Activated T-cell treated with anti-CD3 and anti-CD28 coated beads, Interleukin-2, amount 50 U/mL, for 24 hours (primary cell): Measurements from ENCODE around the gene TNFRSF17.

Source experiments
- DNase-seq: peaks from one replicate; pipeline ENCODE4 v3.0.0-alpha.2; 2020
- H3K27ac Mint-ChIP-seq: 2 replicates; pipeline ENCODE4 v1.8.0; 2020; ENCODE audit warnings: mild to moderate bottlenecking, mixed read lengths
- H3K27me3 Mint-ChIP-seq: 2 replicates; pipeline ENCODE4 v1.8.0; 2020; ENCODE audit warnings: mixed read lengths
- H3K36me3 Mint-ChIP-seq: 2 replicates; pipeline ENCODE4 v1.8.0; 2020; ENCODE audit warnings: low read depth, mixed read lengths
- H3K4me1 Mint-ChIP-seq: 2 replicates; pipeline ENCODE4 v1.8.0; 2020; ENCODE audit warnings: low read depth, mixed read lengths
- H3K4me3 Mint-ChIP-seq: 2 replicates; pipeline ENCODE4 v1.8.0; 2020; ENCODE audit warnings: mild to moderate bottlenecking, moderate library complexity, mixed read lengths
- H3K9me3 Mint-ChIP-seq: 2 replicates; pipeline ENCODE4 v1.8.0; 2020; ENCODE audit warnings: mixed read lengths

Gene TNFRSF17

DNA sequence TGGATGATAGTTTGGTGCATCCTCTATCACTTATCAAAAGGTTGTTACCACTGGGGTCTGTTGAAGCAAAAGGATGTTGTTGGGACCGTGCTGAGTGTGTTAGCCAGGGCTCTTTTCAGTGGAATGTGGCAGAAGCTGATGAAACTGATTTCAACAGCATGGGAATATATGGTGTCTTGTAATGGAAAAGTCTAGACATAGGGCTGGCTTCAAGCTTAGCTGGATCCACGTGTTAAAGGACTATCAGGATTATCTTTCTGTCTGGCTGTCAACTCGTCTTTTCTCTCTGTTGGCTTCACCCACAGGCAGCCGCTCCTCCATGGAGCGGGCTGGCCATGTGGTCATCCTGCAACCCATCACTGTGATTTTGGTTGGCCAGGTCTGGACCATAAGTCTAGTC is 20.2 kb downstream of the TNFRSF17 start:
- Mint-ChIP-seq H3K27ac (no peak overlapping the region), H3K27me3 (no peaks in the 10 kb centered on the region), H3K36me3 (no peaks in the 10 kb centered on the region), H3K9me3 (no peaks in the 10 kb centered on the region), H3K4me1 (peaks cover 2% of the 10 kb centered on the region), H3K4me3 (no peak overlapping the region)
- no peak for DNase-seq

DNA sequence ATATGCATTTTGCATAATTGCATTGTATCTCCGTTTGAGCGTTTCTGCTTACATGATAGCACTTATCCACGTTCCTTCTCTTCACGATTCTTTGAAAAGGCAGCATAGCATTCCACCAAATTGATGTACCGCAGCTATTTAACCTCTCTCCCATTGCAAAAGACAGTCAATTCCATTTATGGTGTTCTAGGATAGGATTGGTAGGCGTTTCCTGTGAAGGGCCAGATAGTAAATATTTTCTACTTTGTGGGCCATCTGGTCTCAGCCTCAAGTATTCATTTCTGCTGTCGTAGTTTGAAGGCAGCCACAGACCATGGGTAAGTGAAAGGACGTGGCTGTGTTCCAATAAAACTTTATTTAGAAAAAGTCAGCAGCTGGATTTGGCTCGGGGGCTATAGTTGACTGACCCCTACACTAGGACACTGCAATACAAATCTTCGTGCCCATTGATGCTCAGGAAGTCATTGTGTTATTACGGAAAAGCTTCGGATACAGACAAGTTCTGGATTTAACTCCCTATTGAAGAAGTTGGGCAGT is 21.6 kb downstream of the TNFRSF17 start:
- peaks cover 1% of the 10 kb centered on the region for H3K4me1 Mint-ChIP-seq
- no peaks in the 10 kb centered on the region for H3K27me3 Mint-ChIP-seq
- no peak for DNase-seq
- H3K36me3 Mint-ChIP-seq: no peaks in the 10 kb centered on the region
- no peaks in the 10 kb centered on the region for H3K9me3 Mint-ChIP-seq
- no peak overlapping the region for H3K27ac Mint-ChIP-seq
- H3K4me3 Mint-ChIP-seq: no peak overlapping the region

DNA sequence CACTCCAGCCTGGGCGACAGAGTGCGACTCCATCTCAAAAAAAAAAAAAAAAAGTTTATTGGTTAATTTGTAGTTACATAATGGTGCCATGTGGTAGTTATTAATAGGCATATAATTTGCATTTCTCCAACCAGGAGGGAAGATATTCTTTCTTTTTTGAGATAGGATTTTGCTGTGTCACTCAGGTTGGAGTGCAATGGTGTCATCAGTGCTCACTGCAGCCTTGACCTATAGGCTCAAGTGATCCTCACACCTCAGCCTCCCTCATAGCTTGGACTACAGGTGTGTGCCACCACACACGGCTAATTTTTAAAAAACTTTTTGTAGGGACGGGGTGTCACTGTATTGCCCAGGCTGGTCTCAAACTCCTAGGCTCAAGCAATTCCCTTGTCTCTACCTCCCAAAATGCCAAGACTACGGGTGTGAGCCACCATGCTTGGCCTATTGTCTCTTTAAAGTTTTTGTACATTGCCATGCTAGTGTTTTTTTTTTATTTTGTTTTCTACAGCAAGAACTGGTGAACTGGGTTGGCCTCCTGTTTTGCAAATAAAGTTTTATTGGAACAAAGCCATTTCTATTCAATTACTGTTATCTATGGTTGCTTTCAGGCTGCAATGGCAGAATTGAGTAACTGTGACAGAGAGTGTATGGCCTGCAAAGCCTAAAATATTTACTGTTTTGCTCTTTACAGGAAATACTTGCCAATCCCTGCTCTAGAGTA is 23.4 kb downstream of the TNFRSF17 start:
- no peak for DNase-seq
- H3K27ac Mint-ChIP-seq: no peak overlapping the region
- no peaks in the 10 kb centered on the region for H3K9me3 Mint-ChIP-seq
- peaks cover 1% of the 10 kb centered on the region for H3K4me1 Mint-ChIP-seq
- H3K27me3 Mint-ChIP-seq: no peaks in the 10 kb centered on the region
- no peak overlapping the region for H3K4me3 Mint-ChIP-seq
- no peaks in the 10 kb centered on the region for H3K36me3 Mint-ChIP-seq

DNA sequence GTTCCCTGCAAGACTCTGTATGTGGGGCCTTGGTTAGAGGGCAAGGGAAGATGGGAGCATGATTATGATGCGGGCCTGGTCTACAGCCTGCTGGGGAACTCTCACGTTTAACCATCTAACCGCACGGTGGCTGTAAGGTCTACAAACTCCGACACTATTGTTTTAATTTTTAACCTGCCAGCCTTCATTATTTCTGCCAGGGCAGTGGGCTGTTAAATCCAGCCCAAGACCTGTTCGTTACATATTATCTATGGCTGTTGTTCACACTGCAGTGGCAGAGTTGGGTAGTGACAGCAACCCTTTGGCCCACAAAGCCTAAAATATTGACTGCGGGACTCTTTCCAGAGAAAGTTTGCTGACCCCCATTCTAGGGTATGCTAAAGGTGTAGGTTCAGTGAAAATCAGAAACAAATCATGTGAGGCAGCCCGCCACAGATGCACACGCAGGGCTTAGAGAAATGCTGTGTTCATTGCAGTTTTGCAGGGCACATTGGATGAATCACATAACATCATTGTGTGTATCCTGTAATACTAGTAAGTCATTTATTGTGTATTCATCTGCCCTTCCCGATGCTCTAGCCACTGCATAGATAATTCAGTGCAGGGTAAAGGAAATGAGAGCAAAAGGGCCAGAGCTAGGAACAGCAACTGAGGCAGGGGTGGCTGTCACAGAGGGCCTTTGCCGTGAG is 25.8 kb downstream of the TNFRSF17 start:
- Mint-ChIP-seq H3K9me3 (no peaks in the 10 kb centered on the region), H3K4me3 (no peak overlapping the region), H3K27ac (no peak overlapping the region)

DNA sequence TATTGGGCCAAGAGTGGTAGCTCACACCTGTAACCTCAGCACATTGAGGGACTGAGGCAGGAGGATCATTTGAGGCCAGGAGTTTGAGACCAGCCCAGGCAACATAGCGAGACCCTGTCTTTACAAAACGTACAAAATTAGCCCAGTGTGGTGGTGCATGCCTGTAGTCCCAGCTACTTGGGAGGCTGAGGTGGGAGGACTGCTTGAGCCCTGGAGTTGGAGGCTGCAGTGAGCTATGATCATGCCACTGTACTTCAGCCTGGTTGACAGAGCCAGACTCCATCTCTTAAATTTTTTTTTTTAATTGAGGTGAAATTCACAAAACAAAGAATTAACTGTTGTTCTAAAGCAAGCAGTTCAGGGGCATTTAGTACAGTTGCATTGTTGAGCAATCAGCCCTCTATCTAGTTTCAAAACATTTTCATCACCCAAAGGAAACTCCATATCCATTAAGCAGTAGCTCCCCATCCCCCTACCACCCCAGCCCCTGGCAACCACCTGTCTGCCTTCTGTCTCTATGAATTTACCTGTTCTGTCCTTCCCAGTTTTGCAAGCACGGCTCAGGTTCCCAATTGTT is 27.1 kb downstream of the TNFRSF17 start:
- H3K9me3 Mint-ChIP-seq: no peaks in the 10 kb centered on the region
- no peak overlapping the region for H3K4me3 Mint-ChIP-seq
- H3K27ac Mint-ChIP-seq: no peak overlapping the region
- H3K36me3 Mint-ChIP-seq: no peaks in the 10 kb centered on the region
- H3K27me3 Mint-ChIP-seq: no peaks in the 10 kb centered on the region
- H3K4me1 Mint-ChIP-seq: peaks cover 1% of the 10 kb centered on the region
- DNase-seq: no peak

More for the DNA sequence above, 25.8 kb downstream of the TNFRSF17 start:
- Mint-ChIP-seq H3K4me1 (peaks cover 1% of the 10 kb centered on the region), H3K36me3 (no peaks in the 10 kb centered on the region), H3K27me3 (no peaks in the 10 kb centered on the region)
- no peak for DNase-seq

DNA sequence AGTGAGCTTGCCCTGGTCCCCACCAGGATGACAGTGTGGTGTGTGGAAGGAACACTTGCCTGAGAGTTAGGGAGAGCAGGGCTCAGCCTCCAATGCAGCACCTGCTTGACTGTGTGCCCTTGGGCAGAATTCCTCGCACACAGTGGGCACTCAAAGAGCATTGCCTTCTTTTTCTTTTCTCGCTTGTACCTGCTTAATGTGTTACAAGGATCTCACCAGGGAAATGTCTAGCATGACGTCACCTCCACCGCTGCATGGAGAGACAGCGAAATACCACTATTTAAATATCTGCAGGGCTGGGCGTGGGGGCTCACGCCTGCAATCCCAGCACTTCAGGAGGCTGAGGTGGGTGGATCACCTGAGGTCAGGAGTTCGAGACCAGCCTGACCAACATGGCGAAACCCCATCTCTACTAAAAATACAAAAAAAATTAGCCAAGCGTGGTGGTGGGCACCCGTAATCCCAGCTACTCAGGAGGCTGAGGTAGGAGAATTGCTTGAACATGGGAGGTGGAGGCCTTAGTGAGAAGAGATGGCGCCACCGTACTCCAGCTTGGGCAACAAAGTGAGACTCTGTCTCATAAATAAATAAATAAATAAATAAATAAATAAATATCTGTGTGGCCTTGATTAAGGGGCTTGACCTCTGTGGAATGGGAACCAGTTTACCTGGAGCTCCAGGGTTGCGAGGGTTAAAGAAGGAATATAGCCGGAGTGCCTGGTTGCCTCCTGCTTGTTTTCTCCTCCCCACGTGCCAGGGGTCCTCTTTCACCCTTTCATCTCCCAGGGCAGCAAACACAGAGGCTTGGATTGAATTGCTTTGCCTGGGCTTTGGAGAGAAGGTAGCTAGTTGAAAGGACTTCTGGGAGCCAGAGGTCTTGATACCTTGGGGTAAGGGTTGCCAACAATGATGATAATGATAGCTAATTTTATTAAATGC is 27.8 kb downstream of the TNFRSF17 start:
- DNase-seq: no peak
- Mint-ChIP-seq H3K27ac (no peak overlapping the region), H3K36me3 (no peaks in the 10 kb centered on the region), H3K4me1 (peaks cover 1% of the 10 kb centered on the region), H3K4me3 (no peak overlapping the region), H3K27me3 (no peaks in the 10 kb centered on the region), H3K9me3 (no peaks in the 10 kb centered on the region)

DNA sequence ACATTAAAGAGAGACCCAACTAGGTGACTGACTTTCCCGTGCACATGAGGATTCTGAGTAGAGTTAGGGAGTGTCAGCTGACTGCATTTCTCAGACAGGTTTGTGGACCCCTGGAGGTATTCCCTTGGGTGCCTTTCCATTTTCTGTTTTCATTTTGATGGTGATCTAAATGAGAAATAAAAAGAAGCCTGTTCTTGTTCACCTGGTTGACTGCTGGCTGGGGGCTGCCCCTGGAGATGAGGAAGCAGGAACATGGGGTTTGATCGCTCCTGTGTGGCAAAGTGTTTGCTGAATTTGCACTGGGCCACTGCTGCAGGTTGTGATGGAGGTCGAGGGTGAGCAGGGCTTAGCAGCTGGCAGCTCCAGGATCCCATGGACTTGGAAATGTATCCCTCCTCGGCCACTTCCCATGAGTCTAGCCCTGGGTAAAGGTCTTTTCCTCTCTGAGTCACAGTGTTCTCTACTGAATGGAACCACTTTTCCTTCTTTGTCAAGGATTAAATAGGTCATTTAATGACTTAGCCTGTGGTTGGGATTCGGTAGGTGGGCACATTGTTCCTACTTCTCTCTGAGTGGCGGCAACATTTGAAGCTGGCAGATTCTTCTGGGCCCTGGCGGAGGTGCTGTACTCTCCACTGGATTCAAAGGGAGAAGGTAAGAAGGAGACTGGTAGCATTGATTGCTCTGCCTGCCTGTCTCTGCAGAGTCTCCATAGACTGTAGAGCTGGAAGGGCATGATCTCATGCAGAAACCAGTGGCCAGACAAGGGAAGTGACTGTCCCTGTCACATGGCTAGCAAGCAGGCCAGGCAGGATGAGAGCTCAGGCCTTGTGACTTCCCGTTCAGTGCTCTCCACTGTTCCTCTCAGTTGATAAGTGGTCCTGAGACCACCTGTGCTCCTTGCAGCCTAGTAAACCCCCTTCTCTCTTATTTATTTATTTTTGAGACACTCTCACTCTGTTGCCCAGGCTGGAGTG is 29.4 kb downstream of the TNFRSF17 start:
- Mint-ChIP-seq H3K4me3 (no peak overlapping the region), H3K36me3 (no peaks in the 10 kb centered on the region), H3K4me1 (peaks cover 3% of the 10 kb centered on the region)

DNA sequence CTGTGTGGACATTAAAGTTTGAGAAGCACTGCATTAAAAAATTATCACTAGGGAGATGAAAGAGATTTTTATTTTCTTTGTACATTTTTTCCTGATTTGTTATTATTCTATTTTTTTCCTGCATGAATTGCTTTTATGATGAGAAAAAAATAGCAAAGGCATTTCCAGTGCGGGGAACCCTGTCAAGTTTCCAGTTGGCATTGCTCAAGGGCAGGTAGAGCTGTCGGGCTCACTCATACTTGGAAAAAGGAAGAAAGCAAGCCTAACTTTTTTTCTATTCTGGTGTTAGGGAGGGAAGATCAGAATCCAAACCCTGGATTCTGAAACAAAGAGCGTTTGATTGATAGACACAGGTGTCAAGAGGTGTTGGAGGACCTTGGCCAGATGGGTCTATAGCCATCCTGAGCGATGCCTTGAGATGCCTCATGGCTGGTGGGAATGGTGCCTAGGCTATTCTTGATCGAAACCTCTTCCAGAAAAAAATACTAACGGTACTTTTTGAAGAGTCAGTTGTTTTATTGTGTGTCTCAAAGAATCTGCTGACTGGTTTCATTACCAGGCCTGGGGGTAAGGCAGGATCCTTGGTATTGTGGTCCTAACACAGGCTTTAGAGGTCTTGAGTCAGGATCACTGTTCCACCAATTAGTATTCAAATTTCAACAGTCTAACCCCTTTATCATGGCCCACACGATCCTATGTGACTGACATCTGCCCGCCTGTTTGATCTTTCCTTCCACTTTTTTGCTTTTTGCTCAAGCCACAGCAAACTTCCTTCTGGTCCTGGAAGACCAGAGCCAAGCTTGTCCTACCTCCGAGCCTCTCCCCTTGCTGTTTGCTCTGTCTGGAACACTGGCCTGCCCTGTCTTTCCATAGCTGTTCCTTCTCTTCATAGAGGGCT is 31.7 kb downstream of the TNFRSF17 start:
- H3K27ac Mint-ChIP-seq: no peak overlapping the region

More for the DNA sequence above, 29.4 kb downstream of the TNFRSF17 start:
- Mint-ChIP-seq H3K27ac (no peak overlapping the region), H3K27me3 (no peaks in the 10 kb centered on the region), H3K9me3 (no peaks in the 10 kb centered on the region)
- no peak for DNase-seq

DNA sequence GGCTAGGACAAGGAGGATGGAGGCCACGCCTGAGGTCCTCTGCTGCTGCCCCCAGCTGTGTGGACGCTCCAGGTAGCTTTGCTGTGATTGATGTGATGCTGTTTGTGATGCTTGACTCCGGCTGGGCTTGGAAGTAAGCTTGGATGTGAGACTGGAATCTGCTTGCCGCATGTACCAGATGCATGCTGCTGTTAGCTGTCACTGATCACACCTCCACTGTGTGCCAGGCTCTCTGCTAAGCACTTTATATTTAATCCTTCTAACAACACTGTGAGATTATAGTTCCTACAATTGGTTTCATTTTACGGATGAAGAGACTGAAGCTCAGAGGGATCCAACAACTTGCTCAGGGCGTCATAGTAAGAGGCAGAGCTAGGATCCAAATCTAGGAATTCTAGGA is 35.0 kb downstream of the TNFRSF17 start:
- peaks cover 6% of the 10 kb centered on the region for H3K36me3 Mint-ChIP-seq
- H3K9me3 Mint-ChIP-seq: no peaks in the 10 kb centered on the region
- DNase-seq: no peak
- no peaks in the 10 kb centered on the region for H3K27me3 Mint-ChIP-seq
- peaks cover 1% of the 10 kb centered on the region for H3K4me1 Mint-ChIP-seq
- no peak overlapping the region for H3K27ac Mint-ChIP-seq
- no peak overlapping the region for H3K4me3 Mint-ChIP-seq

More for the DNA sequence above, 31.7 kb downstream of the TNFRSF17 start:
- H3K27me3 Mint-ChIP-seq: no peaks in the 10 kb centered on the region
- H3K36me3 Mint-ChIP-seq: no peaks in the 10 kb centered on the region
- peaks cover 1% of the 10 kb centered on the region for H3K4me1 Mint-ChIP-seq
- H3K4me3 Mint-ChIP-seq: no peak overlapping the region
- no peaks in the 10 kb centered on the region for H3K9me3 Mint-ChIP-seq
- no peak for DNase-seq

DNA sequence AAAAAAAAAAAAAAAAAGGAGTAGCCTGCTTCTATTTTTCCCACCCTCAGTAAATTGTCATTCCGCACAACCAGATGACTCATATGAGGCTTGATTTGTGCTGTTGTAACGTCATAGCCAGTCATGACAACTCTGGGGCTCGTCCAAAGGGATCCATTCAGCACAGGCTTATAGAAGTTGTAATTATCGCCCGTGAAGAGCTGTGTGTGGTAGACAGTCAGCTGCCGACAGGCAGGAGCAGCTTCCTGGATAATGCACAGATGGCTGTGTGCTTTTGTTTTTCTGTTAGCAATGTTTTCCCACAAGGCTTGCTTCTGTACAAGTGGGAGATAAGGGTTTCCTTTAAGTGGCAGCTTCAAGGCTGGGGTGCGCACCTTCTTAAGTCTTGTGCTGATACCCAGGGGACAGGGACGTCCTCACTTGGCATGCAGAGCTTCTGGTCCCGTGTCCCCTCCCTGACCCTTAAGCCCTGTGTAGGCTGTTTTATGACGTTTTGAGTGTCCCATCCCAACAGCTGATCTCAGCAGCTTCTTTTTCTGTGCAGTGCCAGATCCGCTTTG is 37.5 kb downstream of the TNFRSF17 start:
- DNase-seq: no peak
- H3K4me1 Mint-ChIP-seq: peaks cover 1% of the 10 kb centered on the region

DNA sequence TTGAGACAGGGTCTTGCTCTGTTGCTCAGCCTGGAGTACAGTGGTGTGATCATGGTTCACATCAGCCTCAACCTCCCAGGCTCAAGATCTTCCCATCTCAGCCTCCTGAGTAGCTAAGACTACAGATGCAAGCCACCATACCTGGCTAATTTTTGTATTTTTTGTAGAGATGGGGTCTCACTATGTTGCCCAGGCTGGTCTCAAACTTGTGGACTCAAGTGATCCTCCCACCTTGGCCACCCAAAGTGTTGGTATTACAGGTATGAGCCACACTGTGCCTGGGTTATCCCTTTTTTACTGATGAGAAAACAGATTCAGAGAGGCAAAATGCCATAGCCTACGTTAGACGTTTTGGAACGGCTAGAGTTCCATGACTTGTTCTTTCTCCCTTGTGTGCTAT is 41.6 kb downstream of the TNFRSF17 start:
- H3K27me3 Mint-ChIP-seq: no peaks in the 10 kb centered on the region
- H3K27ac Mint-ChIP-seq: no peak overlapping the region
- DNase-seq: no peak
- H3K4me3 Mint-ChIP-seq: no peak overlapping the region
- peaks cover 6% of the 10 kb centered on the region for H3K36me3 Mint-ChIP-seq
- H3K4me1 Mint-ChIP-seq: peaks cover 18% of the 10 kb centered on the region
- no peaks in the 10 kb centered on the region for H3K9me3 Mint-ChIP-seq

More for the DNA sequence above, 37.5 kb downstream of the TNFRSF17 start:
- peaks cover 6% of the 10 kb centered on the region for H3K36me3 Mint-ChIP-seq
- H3K4me3 Mint-ChIP-seq: no peak overlapping the region
- H3K27me3 Mint-ChIP-seq: no peaks in the 10 kb centered on the region
- H3K27ac Mint-ChIP-seq: no peak overlapping the region
- no peaks in the 10 kb centered on the region for H3K9me3 Mint-ChIP-seq

DNA sequence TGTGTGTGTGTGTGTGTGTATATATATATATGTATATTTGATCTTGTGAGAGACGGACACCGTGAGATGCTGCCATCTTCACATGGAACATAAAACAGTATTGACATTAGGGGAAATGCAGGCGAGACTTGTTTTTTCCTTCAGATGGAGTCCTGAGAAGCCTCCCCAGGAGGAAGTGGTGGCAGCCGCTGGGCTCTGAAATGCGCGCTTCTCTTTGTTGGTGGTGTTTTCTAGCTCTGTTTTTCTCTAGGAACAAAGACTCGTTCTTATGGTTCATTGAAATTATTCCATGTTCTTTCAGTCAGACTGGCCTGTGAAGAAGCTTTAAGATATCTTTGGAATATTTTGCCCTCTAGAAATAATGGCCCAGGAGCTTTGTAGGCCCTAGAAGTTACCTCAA is 44.5 kb downstream of the TNFRSF17 start:
- no peak overlapping the region for H3K4me3 Mint-ChIP-seq
- H3K27ac Mint-ChIP-seq: peak overlapping the region; percentile 55
- peaks cover 3% of the 10 kb centered on the region for H3K36me3 Mint-ChIP-seq

More for the DNA sequence above, 44.5 kb downstream of the TNFRSF17 start:
- peaks cover 18% of the 10 kb centered on the region for H3K4me1 Mint-ChIP-seq
- no peak for DNase-seq
- H3K27me3 Mint-ChIP-seq: no peaks in the 10 kb centered on the region
- H3K9me3 Mint-ChIP-seq: no peaks in the 10 kb centered on the region
